NCI-H1436 (cell line): ENCODE results near the gene ATXN10.

ENCODE experiments used
- DNase-seq: peaks from one replicate; lab custom pipeline; 2025; lab: John Stamatoyannopoulos, UW

Gene ATXN10

DNA sequence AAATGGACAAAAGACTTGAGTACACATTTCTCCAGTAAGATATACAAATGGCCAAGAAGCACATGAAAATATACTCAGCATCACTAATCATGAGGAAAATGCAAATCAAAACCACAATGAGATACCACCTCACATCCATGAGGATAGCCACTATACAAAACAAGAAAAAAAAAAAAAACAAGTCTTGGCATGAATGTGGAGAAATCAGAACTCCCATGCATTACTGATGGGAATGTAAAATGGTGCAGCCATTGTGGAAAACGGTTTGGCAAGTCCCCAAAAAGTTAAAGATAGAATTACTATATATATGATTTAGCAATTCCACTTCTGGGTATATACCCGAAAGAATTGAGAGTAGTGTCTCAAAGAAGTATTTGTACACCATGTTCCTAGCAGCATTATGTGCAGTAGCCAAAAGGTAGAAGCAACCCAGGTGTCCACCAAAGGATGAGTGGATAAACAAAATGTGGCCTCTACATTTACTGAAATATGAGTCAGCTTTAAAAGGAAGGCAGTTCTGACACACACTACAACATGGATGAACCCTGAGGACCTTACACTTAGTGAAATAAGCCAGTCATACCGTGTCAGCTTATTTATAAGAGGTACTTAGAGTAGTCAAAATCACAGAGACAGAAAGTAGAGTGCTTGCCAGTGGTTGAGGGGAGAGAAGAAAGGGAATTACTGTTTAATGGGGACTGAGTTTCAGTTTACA is 159.1 kb downstream of the ATXN10 start:
- no peak for DNase-seq

DNA sequence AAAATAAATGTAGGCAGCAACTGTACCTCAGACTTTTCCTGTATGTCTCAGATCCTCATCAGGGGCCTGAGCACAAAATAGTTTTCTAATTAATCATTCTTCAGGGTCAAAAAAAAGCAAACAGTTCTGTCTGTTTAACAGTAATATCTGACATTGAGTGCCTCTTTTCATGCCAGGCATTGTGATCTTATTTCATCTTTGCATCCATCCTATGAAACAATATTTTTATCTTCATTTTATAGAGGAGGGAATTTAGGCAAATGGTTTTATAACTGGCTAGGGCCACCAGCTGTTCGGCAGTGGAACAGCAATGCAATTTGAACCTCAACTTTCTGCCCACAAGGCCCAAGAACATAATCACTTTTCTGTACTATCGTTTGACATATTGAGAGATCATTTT is 159.8 kb downstream of the ATXN10 start:
- DNase-seq = no peak

DNA sequence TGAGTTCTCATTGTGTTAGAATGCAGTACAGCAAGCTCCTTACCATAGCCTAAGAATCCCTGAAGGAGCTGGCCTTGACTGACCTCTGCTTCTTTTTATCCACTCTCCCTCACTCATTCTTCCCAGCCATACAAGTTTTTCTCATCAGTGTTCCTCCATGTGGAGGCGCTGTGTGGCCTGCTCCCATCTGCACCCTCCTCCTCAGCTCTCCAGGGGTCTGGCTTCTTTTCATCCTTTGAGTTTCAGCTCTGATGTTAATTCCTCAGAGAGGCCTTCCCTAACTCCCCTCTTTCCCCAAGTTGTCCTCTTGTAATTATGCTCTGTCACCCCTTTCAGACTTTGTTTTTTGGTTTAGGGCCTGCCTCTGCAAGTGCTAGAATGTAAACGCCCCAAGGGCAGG is 160.5 kb downstream of the ATXN10 start:
- DNase-seq = no peak

DNA sequence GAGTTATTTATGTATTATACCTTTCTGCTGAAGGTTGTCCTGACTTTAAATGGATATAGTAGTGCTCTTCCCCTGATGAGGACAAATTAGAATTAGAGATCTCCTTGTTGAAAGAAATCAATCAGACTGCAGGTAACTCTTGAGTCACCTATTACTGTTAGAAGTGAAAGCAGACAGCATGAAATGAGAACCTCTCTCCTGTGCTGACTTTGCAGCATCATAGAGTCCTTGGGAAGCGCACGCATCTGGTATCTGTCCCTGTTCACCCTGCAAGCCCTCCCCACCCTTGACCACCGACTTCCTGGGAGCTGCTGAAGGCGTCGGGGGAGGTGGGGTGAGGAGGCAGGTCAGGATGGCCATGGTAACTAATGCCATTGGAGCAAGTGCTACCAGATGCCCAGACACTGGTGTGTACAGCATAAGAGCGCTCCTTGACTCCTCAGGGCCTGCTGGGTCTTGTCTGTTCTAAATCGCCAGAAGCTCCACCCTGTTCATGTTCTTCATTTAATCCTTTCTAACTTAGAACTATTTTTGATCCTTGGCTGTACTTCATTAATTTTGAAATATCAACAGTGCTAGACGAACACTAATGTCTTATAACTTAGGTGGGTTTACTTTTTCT is 161.4 kb downstream of the ATXN10 start:
- no peak for DNase-seq

DNA sequence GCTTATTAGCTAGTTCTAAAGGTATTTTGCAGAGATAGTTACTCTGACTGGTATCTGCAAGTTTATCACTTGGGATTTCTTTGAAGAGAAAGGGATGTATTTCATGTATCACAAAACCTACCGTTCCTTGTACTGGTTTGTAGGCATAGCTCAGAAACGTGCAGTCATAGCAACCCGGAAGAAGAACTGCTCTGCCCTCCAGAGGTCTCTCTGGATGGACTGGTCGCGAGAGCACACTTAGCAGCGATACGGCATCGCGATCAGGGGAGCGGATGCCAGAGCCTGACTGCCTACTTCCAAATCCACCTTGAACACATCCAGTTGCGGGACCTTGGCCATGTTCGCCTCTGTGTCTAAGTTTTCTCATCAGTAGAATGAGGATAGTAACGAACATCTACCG is 162.0 kb downstream of the ATXN10 start:
- DNase-seq = no peak

DNA sequence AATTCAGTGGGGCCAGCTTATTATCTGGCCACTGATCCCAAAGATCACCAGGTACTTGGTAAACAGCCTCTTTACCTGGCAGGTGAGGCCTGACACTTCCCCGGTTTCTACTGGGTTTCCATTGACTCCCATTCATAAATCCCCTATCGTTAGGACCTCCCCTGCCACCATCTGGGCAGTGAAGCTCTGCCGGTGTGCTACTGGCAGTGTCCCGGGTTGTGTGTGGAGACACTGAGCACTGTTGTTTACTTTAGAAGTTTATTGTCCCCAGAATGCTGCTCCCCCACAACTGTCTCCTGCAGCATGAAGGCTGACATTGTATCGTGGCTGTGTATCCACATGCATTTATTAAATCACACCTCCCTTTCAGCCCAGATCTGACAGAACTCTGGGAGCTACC is 162.6 kb downstream of the ATXN10 start:
- DNase-seq = no peak

DNA sequence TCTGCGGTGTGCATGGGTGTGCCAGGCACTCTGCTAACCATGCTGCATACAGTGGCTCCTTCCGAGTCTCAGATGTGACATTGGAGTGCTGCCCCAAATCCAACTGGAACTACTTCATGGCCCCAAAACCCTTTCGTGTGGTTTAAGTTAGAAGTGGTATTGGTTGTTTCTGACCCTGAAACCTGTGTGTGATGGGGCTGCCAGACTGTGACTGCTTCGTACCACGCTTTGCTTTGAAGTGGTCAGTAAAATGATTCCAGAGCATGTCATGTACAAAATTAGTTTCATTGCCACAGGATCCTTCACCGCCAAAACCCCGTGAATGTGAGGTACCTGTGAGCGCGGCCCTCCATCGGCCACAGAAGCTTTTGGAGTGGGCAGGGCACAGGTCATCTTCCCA is 163.2 kb downstream of the ATXN10 start:
- DNase-seq = no peak

DNA sequence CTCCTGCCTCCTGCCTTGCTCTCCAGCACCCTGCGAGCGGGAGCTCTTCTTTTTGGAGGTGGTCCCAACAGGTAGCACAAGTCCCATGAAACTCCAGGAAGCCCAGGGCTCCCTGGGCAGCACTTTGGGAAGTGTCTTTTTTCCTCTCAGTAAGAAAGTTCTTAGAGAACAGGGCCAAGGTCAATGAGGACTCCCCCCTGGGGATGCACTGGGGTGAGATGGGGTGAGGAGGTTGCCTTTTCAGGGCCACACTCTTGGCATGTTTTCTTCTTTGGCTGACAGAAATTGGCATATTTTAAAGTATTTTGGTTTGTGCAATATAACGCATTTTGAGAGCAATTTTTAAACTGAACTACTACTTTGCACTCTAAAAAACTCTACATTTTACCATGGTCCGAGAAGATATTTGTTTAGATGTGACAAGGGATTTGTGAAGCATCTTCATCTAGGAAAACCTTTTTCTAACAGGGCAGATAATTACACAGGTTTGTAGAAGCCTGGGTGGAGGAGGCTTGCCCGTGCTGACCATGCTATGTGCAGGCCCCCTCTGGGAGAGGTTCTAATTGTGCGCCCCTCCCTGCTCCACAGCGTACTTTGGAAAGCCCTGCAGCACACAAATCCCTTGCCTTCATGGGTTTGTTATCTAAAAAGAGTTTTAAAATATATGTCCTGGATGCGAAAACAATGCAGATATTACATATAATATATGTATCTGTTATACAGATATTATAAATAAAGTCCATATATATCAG is 165.0 kb downstream of the ATXN10 start:
- DNase-seq = no peak

DNA sequence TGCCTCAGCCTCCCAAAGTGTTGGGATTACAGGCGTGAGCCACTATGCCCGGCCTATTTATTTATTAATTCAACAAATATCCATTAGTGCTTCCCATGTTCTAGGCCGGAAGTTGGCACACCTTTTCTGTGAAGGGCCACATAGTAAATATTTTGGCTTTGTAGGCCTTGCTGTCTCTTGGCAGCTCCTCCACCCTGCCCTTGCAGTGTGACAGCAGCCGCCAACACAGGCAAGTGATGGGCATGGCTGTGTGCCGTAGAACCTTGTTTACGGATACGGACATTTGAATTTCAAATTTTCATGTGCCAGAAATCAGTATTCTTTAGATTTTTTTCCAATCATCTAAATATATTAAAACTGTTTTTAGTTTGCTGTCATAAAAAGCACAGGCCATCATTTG is 165.9 kb downstream of the ATXN10 start:
- no peak for DNase-seq

DNA sequence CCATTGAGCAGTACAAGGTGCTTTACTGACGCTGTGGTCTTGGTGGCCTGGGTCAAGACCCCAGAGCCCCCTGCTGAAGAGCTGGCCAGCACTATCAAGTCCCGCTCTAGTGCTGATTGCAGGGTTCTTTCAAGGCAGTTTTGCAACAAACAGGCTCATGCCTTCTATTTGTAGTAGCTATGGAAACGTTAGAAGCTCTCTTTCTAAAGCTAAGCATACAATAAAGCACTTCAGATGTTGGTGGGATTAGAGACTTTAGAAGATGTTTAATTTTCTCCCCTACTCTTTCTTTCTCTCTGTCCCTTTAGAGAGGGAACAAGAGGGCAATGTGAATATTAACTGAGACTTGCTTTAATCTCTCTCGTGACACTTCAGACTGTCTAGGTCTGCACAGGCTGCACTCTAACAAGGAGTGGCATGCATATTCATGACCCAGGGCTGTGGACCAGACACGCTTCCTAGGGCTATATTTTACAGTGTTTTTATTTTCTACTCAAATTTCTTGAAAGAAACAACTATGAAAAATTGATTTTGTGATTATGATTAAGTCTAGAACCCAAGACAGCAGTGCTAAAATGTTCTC is 166.8 kb downstream of the ATXN10 start:
- no peak for DNase-seq

DNA sequence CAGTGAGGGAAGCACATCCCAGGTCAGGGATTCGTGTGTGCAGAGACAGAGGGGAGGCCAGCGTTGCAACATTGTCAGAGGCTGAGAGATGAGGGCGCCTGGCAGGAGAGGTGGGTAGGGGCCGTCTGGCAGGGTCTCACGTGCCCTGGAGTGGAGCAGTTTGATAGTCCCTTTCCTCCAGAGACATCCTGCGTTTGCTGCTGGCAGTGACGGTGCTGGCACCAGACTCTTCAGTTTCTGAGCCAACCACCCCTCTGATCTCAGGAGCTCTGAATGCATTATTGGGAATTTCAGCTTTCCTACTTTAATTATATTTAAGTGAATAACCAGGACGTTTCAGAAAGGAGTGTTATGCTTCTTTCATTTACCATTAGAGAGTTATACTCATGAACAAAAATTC is 168.8 kb downstream of the ATXN10 start:
- no peak for DNase-seq

DNA sequence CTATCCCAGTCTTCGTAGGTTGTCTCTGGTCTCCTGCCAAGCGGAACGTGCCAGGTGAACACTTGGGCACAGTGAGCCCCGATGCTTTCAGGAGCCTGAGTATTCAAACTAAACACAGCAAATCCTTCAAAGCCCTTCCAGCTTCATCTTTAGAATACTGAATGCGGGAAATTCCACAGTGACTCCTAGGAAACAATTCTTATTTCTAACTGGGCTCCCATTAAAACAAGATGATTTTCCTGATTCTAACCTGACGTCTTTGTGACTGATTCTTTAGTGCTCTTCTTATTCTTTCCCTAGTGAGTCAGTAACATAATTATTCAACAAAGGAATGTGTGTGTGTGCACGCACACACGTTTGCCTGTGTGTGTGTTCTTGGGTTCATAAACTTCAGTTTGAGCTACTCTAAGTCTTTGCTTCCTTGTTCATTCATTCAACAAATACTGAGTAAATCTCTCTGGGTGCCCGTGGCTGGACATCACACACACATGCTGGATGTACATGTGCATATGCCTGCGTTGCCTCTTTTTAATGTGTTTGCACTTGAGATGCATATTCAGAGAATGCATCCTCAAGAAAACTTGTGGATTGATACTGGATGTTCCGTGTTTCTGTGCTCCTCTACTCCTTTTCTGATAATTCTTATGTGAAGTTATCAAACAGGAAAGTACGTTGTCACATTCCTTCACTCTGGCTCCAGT is 170.8 kb downstream of the ATXN10 start:
- DNase-seq = no peak

DNA sequence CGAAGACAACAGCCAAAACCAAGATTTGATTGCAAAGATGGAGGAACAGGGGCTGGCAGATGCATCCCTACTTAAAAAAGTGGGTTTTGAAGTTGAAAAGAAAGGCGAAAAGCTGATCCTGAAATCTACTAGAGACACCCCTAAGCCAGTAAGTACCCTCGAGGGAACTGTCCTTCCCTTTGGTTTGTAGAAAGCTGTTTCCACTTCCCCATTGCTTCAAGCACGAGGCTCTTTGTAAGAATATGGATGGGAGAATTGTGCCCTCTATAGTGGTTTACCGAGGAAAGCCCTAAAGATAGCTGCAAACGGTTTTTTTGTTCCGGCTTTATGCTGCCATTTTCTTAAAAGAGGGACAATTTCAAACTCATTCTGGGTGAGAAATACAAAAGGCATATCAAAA is 171.4 kb downstream of the ATXN10 start:
- DNase-seq = no peak

DNA sequence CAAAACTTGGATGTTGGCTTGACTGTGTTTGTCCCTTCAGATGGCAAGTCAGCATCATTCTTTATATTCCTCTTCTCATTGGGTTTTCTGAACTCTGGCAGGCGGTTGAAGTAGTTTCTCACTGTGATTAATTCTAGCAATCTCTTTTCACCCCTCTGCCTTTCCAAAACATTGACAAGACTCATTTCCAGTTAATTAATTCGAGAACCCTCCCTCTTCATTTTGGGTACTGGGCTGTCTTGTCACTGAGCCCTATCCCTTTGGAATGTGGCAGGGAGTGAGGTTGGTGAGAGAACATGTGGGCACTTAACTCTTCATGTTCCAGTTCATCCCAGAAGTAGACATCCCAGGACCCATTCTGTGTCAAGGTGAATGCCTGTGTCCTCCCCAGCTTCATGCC is 172.4 kb downstream of the ATXN10 start:
- no peak for DNase-seq

DNA sequence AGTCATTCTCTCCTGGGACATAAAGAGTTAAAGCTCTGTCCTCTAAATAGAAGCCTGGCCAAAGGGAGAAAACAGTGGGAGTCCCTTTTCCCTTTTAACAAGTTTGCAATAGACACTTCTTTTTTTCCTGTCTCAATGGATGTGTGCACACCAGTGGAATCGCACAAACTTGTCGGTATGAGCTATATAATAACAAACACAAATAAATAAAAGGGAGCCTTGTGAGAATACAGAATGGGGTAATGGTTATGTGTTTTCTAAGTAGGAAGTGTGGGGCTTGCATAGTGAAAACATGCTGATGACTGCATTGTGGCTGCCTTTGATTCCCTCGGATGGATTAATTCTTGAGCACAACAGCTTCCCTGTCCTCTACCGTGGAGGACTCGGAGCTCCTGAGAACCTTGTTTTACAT is 173.4 kb downstream of the ATXN10 start:
- no peak for DNase-seq

DNA sequence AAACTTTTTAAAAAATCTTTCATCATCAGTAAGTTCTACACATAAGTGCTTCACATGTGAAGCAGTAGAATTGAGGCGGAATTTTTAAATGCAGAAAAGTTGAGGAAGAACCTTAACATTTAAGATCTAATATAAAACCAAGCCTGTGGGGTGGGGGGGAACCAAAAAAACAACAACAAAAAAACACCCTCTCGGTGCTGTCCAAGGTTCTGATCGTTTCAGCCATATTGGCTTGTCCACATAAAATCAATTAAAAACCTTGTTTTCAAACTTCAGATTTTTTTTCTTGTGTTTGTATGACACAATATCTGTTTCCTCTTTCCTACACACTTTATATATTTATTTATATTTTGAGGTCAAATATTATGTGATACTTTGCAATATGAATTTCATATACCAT is 175.3 kb downstream of the ATXN10 start:
- no peak for DNase-seq

DNA sequence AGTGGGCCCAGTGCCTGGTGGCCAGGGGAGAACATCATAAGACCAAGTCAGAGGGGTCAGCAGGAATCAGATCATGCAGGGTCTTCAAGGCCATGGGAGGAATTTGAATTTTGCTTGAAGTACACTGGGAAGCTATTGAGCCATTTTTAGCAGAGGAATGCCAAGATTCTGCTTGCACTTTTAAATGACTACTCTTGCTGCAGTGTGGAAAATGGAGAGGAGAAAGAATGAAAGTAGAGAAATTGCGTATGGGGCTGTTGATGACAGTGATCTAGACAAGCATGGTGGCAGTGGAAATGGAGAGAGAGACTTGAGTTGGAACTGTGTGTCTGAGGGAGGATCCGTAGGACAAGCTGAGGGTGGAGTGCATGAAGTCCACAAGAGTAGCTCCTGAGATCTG is 177.3 kb downstream of the ATXN10 start:
- DNase-seq = no peak

DNA sequence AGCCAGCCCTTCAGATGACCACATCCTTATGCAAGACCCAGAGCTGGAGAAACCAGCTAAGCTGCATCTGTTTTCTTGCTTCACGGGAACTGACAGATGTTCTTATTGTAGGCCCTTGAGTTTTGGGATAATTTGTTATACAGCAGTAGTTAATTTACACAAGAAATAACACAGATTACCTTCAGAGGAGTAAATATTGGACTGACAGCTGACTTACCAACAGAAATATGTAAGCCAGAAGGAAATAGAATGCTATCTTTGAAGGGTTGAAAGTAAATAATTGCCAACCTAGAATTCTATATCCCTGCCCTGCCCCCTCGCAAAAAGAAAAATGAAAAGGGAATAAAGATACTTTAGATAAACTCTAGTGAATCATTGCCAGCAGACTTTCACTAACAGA is 181.2 kb downstream of the ATXN10 start:
- DNase-seq = no peak

DNA sequence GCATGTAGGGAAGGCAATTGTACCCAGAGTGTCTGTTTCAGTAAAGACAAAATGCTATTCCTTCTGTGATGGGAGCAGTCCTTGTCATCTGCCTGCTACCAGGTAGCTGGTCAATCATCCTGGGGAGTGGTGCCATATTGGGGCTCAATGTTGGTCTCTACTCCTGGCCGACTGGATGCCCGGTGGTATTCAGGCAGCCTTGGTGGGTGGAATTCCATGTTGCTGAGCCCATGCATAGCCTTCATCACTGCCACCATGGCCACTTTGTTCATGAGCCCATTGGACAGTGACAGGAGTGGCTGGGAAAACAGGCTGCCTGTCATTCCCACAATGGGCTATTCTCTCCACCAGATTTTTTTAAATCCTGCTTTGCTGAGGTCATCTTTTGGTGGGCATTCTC is 184.3 kb downstream of the ATXN10 start:
- DNase-seq = no peak

DNA sequence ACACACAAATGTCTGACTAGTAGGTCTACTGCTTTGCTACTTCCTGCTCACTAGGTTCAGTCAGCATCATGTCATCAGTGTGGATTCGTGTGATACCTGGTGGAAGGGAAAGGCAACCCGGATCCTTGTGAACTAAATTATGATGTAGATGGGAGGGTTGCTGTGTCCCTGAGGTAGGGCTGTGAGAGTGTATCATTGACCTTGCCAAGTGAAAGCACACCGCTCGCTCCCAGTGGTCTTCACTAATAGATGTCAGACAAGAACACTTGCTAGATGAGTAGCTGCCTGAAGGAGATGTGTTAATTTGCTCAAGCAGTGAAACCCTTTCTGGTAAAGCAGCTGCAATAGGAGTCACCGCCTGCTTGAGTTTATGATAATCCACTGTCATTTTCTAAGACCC is 185.9 kb downstream of the ATXN10 start:
- no peak for DNase-seq

DNA sequence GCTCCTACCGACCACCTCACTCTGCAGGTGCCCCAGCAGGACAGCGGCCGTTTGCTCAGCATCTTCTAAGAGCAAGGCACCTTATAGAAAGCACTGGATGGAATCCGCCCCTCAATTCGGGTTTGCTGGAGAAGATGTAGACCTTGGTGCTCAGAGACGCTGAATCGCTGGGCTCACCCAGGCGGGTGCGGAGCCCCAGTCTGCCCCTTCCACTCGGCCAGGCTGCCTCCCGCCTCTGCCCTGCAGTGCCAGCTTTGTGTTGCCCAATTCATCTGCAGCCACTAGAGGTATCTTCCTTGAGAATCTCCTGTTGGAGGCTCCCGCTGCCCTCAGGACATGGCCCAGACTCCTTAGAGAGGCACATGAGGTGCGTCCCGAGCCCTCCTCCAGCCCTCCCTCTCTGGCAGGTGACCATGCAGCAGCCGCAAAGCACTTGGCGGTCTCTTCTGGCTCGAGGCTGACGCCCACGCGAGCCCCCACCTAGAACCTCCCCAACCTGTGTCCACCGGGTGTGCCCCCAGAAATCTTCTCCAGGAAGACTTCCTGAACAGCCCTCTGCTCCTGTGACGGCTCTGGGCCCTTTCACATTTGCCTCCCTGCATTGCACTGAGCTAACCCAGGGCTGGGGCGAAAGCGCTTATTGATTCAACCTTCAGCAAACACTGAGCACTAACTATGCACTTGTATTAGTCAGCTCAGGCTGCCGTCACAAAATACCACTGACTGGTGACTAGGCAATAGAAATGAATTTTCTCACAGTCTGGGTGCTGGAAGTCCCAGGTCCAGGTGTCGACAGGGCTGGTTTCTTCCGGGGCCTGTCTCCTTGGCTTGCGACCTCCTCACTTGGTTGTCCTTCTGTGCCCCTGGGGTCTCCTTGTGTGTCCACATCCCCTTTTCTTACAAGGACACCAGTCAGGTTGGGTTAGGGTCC is 187.9 kb downstream of the ATXN10 start:
- no peak for DNase-seq
